IMR-90 (cell line): ENCODE results near the gene BIRC5.

Experiments
- CEBPB ChIP-seq: IDR thresholded peaks from 2 replicates; pipeline ENCODE4 v1.6.1; 2012; ENCODE audit warnings: low read depth, low read length, improper control_type of control experiment
- CHD1 ChIP-seq: IDR thresholded peaks from 2 replicates; pipeline ENCODE4 v1.6.1; 2012; ENCODE audit warnings: low read depth, low read length, improper control_type of control experiment
- CTCF ChIP-seq: conservative IDR thresholded peaks from 2 replicates; pipeline ENCODE4 v1.5.1; 2012; ENCODE audit warnings: mild to moderate bottlenecking, low read depth, low read length, improper control_type of control experiment
- ELK1 ChIP-seq: fragments of 150-350 bp; IDR thresholded peaks from 2 replicates; pipeline ENCODE4 v1.6.1; 2016; ENCODE audit warnings: low read depth, mild to moderate bottlenecking, low read length, moderate library complexity, borderline replicate concordance
- FOS ChIP-seq: fragments of 150-350 bp; IDR thresholded peaks from 2 replicates; pipeline ENCODE4 v1.6.1; 2016; ENCODE audit warnings: low read depth, low read length
- MAZ ChIP-seq: IDR thresholded peaks from 2 replicates; pipeline ENCODE4 v1.6.1; 2012; ENCODE audit warnings: low read depth, mild to moderate bottlenecking, low read length, improper control_type of control experiment, moderate library complexity, borderline replicate concordance
- MXI1 ChIP-seq: IDR thresholded peaks from 2 replicates; pipeline ENCODE4 v1.6.1; 2012; ENCODE audit warnings: low read depth, mild to moderate bottlenecking, low read length, moderate library complexity, borderline replicate concordance
- POLR2A ChIP-seq: IDR thresholded peaks from 2 replicates; pipeline ENCODE4 v1.6.1; 2012; ENCODE audit warnings: mild to moderate bottlenecking, low read depth, low read length
- RAD21 ChIP-seq: IDR thresholded peaks from 2 replicates; pipeline ENCODE4 v1.6.1; 2012; ENCODE audit warnings: low read length, improper control_type of control experiment
- RCOR1 ChIP-seq: IDR thresholded peaks from 2 replicates; pipeline ENCODE4 v1.6.1; 2012; ENCODE audit warnings: mild to moderate bottlenecking, low read length, improper control_type of control experiment; ENCODE audit not compliant: insufficient replicate concordance
- RFX5 ChIP-seq: IDR thresholded peaks from 2 replicates; pipeline ENCODE4 v1.8.0; 2012; ENCODE audit warnings: low read depth, mild to moderate bottlenecking, low read length, moderate library complexity
- SMC3 ChIP-seq: fragments of 150-350 bp; IDR thresholded peaks from 2 replicates; pipeline ENCODE4 v1.6.1; 2016; ENCODE audit warnings: low read depth, mild to moderate bottlenecking, antibody characterized with exemption, low read length, moderate library complexity
- USF2 ChIP-seq: fragments of 150-350 bp; IDR thresholded peaks from 2 replicates; pipeline ENCODE4 v1.6.1; 2017; ENCODE audit warnings: mild to moderate bottlenecking, antibody characterized with exemption, low read length, low read depth

- no peak for TF ChIP-seq CTCF
- TF ChIP-seq SMC3, result no peak
- no peak for TF ChIP-seq RAD21
- TF ChIP-seq RCOR1, result no peak
- TF ChIP-seq POLR2A, result 0 out of 2 replicates have a peak, but pooled peaks have one; percentile 48
- peak; percentile 73; the same call in 1 of the 2 replicates for TF ChIP-seq MAZ
- TF ChIP-seq CHD1, result no peak
- peak; percentile 20; the same call in 1 of the 2 replicates for TF ChIP-seq MXI1
- no peak for TF ChIP-seq RFX5
- peak; percentile 69 for TF ChIP-seq USF2
- no peak for TF ChIP-seq ELK1
- no peak for TF ChIP-seq CEBPB
- no peak for TF ChIP-seq FOS
Observed at GRCh38 chr17:78253946-78254672, 40.1 kb downstream of the BIRC5 start.
